Hepatocyte (in vitro differentiated cells): ENCODE measurements around the gene CAMK4.

Source experiments
- EZH2 ChIP-seq: fragments of 200-600 bp; sonication (generic); IDR thresholded peaks from 2 replicates; pipeline ENCODE4 v1.6.1; 2016; ENCODE audit warnings: antibody characterized with exemption, mild to moderate bottlenecking, borderline replicate concordance
- EZH2phosphoT487 ChIP-seq: fragments of 200-600 bp; sonication (generic); IDR thresholded peaks from one replicate; pipeline ENCODE4 v1.6.1; 2018; ENCODE audit warnings: antibody characterized with exemption, mild to moderate bottlenecking, low read depth, moderate library complexity; ENCODE audit not compliant: unreplicated experiment, severe bottlenecking
- TF ChIP-seq, protein P1 (sequence below): fragments of 200-600 bp; sonication (generic); IDR thresholded peaks from 2 replicates; pipeline ENCODE4 v1.5.1; 2016; ENCODE audit warnings: antibody characterized with exemption, mild to moderate bottlenecking; ENCODE audit not compliant: poor library complexity

DNA sequence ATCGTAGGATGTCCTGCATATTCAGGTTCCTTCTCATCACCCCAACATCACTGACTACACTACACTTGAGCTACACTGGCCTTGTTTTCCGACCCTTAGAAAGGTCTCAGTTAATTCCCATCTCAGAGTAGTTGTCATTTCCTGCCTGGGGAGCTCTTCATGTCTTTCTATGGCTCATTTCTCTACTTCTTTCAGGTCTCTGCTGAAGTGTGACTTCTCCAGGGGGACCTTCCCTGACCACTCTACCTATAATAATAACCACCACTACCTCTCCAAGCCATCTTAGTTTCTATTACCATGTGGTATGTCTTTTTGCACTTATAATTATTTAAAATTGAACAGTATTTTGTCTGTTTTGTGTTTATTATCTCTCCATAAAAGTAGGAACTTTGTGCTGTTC lies 174.9 kb downstream of the CAMK4 start:
- TF ChIP-seq, protein P1, sequence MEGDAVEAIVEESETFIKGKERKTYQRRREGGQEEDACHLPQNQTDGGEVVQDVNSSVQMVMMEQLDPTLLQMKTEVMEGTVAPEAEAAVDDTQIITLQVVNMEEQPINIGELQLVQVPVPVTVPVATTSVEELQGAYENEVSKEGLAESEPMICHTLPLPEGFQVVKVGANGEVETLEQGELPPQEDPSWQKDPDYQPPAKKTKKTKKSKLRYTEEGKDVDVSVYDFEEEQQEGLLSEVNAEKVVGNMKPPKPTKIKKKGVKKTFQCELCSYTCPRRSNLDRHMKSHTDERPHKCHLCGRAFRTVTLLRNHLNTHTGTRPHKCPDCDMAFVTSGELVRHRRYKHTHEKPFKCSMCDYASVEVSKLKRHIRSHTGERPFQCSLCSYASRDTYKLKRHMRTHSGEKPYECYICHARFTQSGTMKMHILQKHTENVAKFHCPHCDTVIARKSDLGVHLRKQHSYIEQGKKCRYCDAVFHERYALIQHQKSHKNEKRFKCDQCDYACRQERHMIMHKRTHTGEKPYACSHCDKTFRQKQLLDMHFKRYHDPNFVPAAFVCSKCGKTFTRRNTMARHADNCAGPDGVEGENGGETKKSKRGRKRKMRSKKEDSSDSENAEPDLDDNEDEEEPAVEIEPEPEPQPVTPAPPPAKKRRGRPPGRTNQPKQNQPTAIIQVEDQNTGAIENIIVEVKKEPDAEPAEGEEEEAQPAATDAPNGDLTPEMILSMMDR, result no peak
- no peak for TF ChIP-seq EZH2phosphoT487
- TF ChIP-seq EZH2, result no peak
